Mesendoderm (in vitro differentiated cells): ENCODE data around the gene ISY1.

Experiments used
- DNase-seq: peaks from one replicate; pipeline ENCODE4 v3.0.0; 2013
- H2AK5ac ChIP-seq: 2 replicates; pipeline ENCODE4 v1.6.1; 2013; ENCODE audit warnings: low read length, inconsistent platforms
- H2BK120ac ChIP-seq: 2 replicates; pipeline ENCODE4 v1.6.1; 2013; ENCODE audit warnings: low read depth, mild to moderate bottlenecking, low read length, moderate library complexity, mixed read lengths
- H2BK15ac ChIP-seq: replicated peaks from 2 replicates; pipeline ENCODE4 v1.6.1; 2013; ENCODE audit warnings: low read depth, mild to moderate bottlenecking, moderate library complexity
- H2BK5ac ChIP-seq: 2 replicates; pipeline ENCODE4 v1.6.1; 2013; ENCODE audit warnings: low read length, inconsistent platforms
- H3K18ac ChIP-seq: 2 replicates; pipeline ENCODE4 v1.6.1; 2013; ENCODE audit warnings: mild to moderate bottlenecking, low read length, mixed read lengths
- H3K23ac ChIP-seq: one replicate; pipeline ENCODE4 v1.6.1; 2013; ENCODE audit warnings: low read length
- H3K27ac ChIP-seq: 2 replicates; pipeline ENCODE4 v1.5.1; 2013; ENCODE audit warnings: low read depth, mild to moderate bottlenecking, inconsistent platforms, low read length, moderate library complexity
- H3K27me3 ChIP-seq: 2 replicates; pipeline ENCODE4 v1.6.1; 2013; ENCODE audit warnings: low read length, control low read depth, mild to moderate bottlenecking, inconsistent platforms; ENCODE audit not compliant: insufficient read depth, poor library complexity
- H3K36me3 ChIP-seq: 2 replicates; pipeline ENCODE4 v1.6.1; 2013; ENCODE audit warnings: low read length, inconsistent platforms; ENCODE audit not compliant: control insufficient read depth, insufficient read depth
- H3K4ac ChIP-seq: one replicate; pipeline ENCODE4 v1.6.1; 2013; ENCODE audit warnings: low read depth, mild to moderate bottlenecking, low read length, moderate library complexity
- H3K4me1 ChIP-seq: 2 replicates; pipeline ENCODE4 v1.6.1; 2013; ENCODE audit warnings: low read depth, low read length, inconsistent platforms; ENCODE audit not compliant: control insufficient read depth
- H3K4me2 ChIP-seq: 2 replicates; pipeline ENCODE4 v1.6.1; 2013; ENCODE audit warnings: low read length
- H3K4me3 ChIP-seq: 2 replicates; pipeline ENCODE4 v1.5.1; 2013; ENCODE audit warnings: mild to moderate bottlenecking, low read length
- H3K56ac ChIP-seq: one replicate; pipeline ENCODE4 v1.6.1; 2013; ENCODE audit warnings: low read length
- H3K79me1 ChIP-seq: 2 replicates; pipeline ENCODE4 v1.6.1; 2013; ENCODE audit warnings: low read length, inconsistent platforms
- H3K79me2 ChIP-seq: 2 replicates; pipeline ENCODE4 v1.6.1; 2013; ENCODE audit warnings: mild to moderate bottlenecking, low read length; ENCODE audit not compliant: control insufficient read depth, insufficient read depth
- H3K9ac ChIP-seq: 2 replicates; pipeline ENCODE4 v1.6.1; 2013; ENCODE audit warnings: low read length, inconsistent platforms
- H4K5ac ChIP-seq: one replicate; pipeline ENCODE4 v1.6.1; 2013; ENCODE audit warnings: low read length
- H4K8ac ChIP-seq: one replicate; pipeline ENCODE4 v1.6.1; 2013; ENCODE audit warnings: low read depth, mild to moderate bottlenecking, control low read depth, low read length, moderate library complexity
- WGBS: extraction: QIAGEN DNeasy Blood & Tissue Kit; methylation state at CpG from one replicate; pipeline ENCODE4 v1.1.7; 2013; ENCODE audit warnings: low lambda C conversion rate, missing lambda C conversion rate; ENCODE audit not compliant: insufficient coverage; ENCODE audit errors: extremely low coverage; 5-methylcytosine and 5-hydroxymethylcytosine counted together

ISY1 gene

DNA sequence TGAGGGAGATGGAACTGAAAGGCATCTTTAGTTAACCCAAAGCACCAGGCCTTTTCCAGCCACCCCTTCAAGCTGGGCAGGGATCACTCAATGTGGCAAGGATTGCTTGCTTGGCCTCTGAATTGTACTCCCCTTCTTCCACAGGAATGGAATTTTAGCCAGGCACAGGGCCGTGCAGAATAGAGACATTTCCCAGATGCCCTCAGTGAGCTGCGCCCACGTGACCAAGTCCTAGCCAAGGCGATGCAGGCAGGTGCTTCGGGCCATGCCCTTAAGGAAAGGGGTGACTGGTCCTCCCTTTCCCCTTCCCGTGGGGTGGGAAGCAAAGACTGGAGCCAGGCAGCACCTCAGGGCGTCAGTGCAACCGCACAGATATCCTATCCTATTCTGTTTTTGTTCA, 82.4 kb downstream of the ISY1 start:
- WGBS = no CpG with 5 or more reads among the region's 8 CpGs
- no peak for DNase-seq
- H3K4me1 ChIP-seq = no peaks in the 10 kb centered on the region
- no peak overlapping the region for H2BK15ac ChIP-seq
- no peak overlapping the region for H3K27ac ChIP-seq
- H3K23ac ChIP-seq = no peak overlapping the region
- H3K18ac ChIP-seq = no peak overlapping the region
- no peak overlapping the region for H4K8ac ChIP-seq
- no peak overlapping the region for H2BK120ac ChIP-seq
- no peak overlapping the region for H3K56ac ChIP-seq
- no peak overlapping the region for H3K4me3 ChIP-seq
- no peak overlapping the region for H4K5ac ChIP-seq
- no peaks in the 10 kb centered on the region for H3K79me2 ChIP-seq
- no peak overlapping the region for H3K9ac ChIP-seq
- no peaks in the 10 kb centered on the region for H3K27me3 ChIP-seq
- H3K4me2 ChIP-seq = no peak overlapping the region
- no peaks in the 10 kb centered on the region for H3K36me3 ChIP-seq
- H3K79me1 ChIP-seq = no peaks in the 10 kb centered on the region
- H2BK5ac ChIP-seq = no peak overlapping the region
- H2AK5ac ChIP-seq = no peak overlapping the region
- no peak overlapping the region for H3K4ac ChIP-seq
